Brain microvascular endothelial cell (primary cell): ENCODE results near the gene LRIG3.
"Not testable (repeated sequence)": the region's sequence is repeated elsewhere in the genome, so short reads cannot be mapped to it uniquely, and the experiment has no call there.

Experiments
- DNase-seq: peaks from one replicate; pipeline ENCODE4 v3.0.0-alpha.2; 2020
- H3K27ac ChIP-seq: fragments of 250-450 bp; sonication (Bioruptor Pico); 2 replicates; pipeline ENCODE4 v1.5.1; 2020; ENCODE audit warnings: mild to moderate bottlenecking, moderate library complexity
- H3K27me3 ChIP-seq: fragments of 250-450 bp; sonication (Bioruptor Pico); replicated peaks from 2 replicates; pipeline ENCODE4 v1.5.1; 2020; ENCODE audit warnings: mild to moderate bottlenecking
- H3K36me3 ChIP-seq: fragments of 250-450 bp; sonication (Bioruptor Pico); replicated peaks from 2 replicates; pipeline ENCODE4 v1.5.1; 2020; ENCODE audit warnings: mild to moderate bottlenecking
- H3K4me3 ChIP-seq: 2 replicates; pipeline ENCODE4 v1.5.1; 2011; ENCODE audit warnings: low read depth, mild to moderate bottlenecking, control low read depth, low read length, moderate library complexity
- in situ Hi-C: cut with HindIII; loops from 2 replicates; pipeline ENCODE4 v1.10.0; 2017; ENCODE audit warnings: low sequenced_read_pairs, low pct_ligation_motif_present
- TF ChIP-seq, protein P1 (sequence below): IDR thresholded peaks from 2 replicates; pipeline ENCODE4 v1.5.1; 2011; ENCODE audit warnings: low read depth, mild to moderate bottlenecking, moderate library complexity, low read length, control low read depth, inconsistent platforms; ENCODE audit errors: missing control alignments

The LRIG3 gene

DNA sequence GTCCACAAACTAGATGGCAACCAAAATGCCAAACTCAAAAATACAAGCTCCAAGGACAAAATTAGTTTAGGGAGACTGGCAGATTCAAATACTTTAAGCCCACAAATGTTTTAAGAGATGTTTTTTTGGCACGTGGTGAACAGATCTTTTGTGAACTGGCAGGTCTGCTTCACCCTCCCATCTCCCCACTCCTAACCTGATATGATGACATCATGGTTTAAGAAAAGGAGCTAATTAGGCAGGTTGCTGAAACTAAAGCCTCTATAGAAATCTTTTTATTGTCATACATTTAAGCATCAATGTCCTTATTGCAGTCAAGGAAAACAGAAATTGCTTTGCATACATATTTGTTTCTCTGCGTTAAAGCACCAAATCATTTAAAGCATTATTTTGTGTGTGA lies 5.8 kb downstream of the LRIG3 start:
- no peak overlapping the region for H3K27ac ChIP-seq
- no peak overlapping the region for H3K4me3 ChIP-seq
- DNase-seq, result no peak
- in situ Hi-C loops, result no loop called here
- TF ChIP-seq, protein P1, sequence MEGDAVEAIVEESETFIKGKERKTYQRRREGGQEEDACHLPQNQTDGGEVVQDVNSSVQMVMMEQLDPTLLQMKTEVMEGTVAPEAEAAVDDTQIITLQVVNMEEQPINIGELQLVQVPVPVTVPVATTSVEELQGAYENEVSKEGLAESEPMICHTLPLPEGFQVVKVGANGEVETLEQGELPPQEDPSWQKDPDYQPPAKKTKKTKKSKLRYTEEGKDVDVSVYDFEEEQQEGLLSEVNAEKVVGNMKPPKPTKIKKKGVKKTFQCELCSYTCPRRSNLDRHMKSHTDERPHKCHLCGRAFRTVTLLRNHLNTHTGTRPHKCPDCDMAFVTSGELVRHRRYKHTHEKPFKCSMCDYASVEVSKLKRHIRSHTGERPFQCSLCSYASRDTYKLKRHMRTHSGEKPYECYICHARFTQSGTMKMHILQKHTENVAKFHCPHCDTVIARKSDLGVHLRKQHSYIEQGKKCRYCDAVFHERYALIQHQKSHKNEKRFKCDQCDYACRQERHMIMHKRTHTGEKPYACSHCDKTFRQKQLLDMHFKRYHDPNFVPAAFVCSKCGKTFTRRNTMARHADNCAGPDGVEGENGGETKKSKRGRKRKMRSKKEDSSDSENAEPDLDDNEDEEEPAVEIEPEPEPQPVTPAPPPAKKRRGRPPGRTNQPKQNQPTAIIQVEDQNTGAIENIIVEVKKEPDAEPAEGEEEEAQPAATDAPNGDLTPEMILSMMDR, result no peak
- peaks cover 24% of the 10 kb centered on the region for H3K36me3 ChIP-seq
- H3K27me3 ChIP-seq, result no peaks in the 10 kb centered on the region

DNA sequence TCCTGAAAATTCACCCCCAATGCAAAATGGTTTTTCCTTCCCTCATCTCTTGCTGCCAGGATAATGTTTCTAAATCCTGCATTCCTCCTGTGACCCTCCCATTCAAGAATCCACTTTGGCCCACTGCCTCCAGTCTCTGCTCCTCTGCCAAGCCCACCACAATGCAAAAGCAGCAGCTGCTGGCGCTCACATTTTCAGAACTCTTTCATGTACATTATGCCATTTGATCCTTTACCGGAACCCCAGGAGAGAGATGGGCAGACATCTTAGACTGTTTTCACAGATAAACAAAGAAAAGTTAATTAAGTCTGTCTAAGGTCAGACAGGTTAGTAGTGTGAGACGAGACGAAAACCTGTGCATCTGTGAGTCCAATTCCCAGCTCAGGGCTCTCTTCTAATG lies 12.9 kb downstream of the LRIG3 start:
- no peak overlapping the region for H3K27ac ChIP-seq
- in situ Hi-C loops, result no loop called here
- H3K27me3 ChIP-seq, result no peaks in the 10 kb centered on the region
- TF ChIP-seq, protein P1, result no peak
- no peak overlapping the region for H3K4me3 ChIP-seq
- H3K36me3 ChIP-seq, result peaks cover 44% of the 10 kb centered on the region
- no peak for DNase-seq

DNA sequence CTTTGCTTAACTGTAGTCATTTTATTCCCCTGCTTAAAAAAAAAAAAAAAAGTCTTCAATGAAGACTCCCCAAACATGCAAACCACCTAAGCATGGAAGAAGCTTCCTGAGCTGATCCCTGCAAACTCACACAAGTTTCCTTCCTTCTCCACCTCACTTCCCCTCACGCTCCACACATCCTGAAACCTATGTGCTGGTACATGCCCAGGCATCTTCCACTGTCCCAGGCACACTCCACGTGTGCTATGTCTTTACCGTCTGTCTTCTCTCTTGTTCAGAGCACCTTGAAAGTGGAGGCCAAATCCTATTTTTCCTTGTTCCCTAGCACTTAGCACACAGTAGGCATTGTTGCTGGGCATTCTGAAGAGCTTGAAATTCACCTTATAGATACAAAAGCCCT lies 13.4 kb downstream of the LRIG3 start:
- TF ChIP-seq, protein P1, result no peak
- no peak for DNase-seq
- H3K4me3 ChIP-seq, result no peak overlapping the region
- in situ Hi-C loops, result no loop called here
- H3K27me3 ChIP-seq, result no peaks in the 10 kb centered on the region
- peaks cover 42% of the 10 kb centered on the region for H3K36me3 ChIP-seq
- no peak overlapping the region for H3K27ac ChIP-seq

DNA sequence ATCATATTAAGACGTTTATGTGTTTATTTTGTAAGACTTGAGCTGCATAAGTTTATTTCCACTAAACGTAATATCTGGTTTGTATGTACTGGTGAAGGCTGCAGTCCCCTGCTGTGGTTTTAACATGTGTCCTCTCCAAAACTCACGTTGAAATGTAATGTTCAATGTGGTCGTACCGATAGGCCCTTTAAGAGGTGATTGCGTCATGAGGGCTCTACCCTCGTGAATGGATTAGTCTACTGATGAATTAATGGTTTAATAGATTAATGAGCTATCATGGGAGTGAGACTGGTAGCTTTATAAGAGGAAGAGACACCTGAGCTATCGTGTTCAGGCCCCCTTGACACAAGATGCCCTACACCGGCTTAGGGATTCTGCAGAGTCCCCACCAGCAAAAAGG lies 14.9 kb downstream of the LRIG3 start:
- Histone ChIP-seq H3K27me3 (no peaks in the 10 kb centered on the region), H3K27ac (no peak overlapping the region), H3K4me3 (no peak overlapping the region), H3K36me3 (peaks cover 32% of the 10 kb centered on the region)
- DNase-seq, result no peak
- TF ChIP-seq, protein P1, result no peak
- in situ Hi-C loops, result no loop called here

DNA sequence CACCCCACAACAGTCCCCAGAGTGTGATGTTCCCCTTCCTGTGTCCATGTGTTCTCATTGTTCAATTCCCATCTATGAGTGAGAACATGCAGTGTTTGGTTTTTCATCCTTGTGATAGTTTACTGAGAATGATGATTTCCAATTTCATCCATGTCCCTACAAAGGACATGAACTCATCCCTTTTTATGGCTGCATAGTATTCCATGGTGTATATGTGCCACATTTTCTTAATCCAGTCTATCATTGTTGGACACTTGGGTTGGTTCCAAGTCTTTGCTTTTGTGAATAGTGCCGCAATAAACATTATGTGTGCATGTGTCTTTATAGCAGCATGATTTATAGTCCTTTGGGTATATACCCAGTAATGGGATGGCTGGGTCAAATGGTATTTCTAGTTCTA lies 17.6 kb downstream of the LRIG3 start:
- peaks cover 19% of the 10 kb centered on the region for H3K36me3 ChIP-seq
- in situ Hi-C loops, result not testable (repeated sequence)

DNA sequence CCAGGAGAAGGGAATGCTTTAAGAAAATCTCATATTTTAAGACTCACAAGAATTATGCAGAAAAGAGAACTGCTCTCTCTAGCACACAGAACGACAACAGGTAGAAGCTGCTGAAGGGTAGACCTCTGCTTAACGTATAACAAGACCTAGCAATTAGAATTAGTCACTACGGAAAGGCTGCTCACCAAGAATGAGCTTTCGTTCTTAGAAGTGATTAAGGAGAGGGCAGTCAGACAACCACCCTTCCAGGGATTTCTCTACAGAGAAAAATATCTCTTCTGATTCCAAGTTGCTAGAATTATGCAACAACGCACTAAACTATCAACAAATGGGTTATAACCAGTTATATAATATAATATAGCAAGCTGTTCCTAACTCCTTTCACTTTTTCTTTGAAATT lies 18.6 kb downstream of the LRIG3 start:
- no peak overlapping the region for H3K27ac ChIP-seq
- H3K4me3 ChIP-seq, result no peak overlapping the region
- DNase-seq, result no peak
- in situ Hi-C loops, result no loop called here
- peaks cover 10% of the 10 kb centered on the region for H3K36me3 ChIP-seq
- H3K27me3 ChIP-seq, result no peaks in the 10 kb centered on the region
- TF ChIP-seq, protein P1, result no peak

More for the DNA sequence above, 17.6 kb downstream of the LRIG3 start:
- not testable (repeated sequence) for H3K27me3 ChIP-seq, DNase-seq, H3K4me3 ChIP-seq, H3K27ac ChIP-seq
